SK-N-MC (cell line): Measurements from ENCODE around the gene YDJC.

Experiments used
- DNase-seq: peaks from one replicate; pipeline ENCODE4 v3.0.0-alpha.2; 2011; ENCODE audit warnings: low read depth, low spot score
- H3K27ac ChIP-seq: fragments of 200-600 bp; sonication (generic); 2 replicates; pipeline ENCODE4 v1.5.1; 2016; ENCODE audit warnings: mixed run types
- H3K36me3 ChIP-seq: fragments of 200-600 bp; sonication (generic); 2 replicates; pipeline ENCODE4 v1.6.1; 2017; ENCODE audit warnings: antibody characterized with exemption, low read length, mixed read lengths; ENCODE audit not compliant: insufficient read depth
- H3K4me3 ChIP-seq: fragments of 200-600 bp; sonication (generic); 2 replicates; pipeline ENCODE4 v1.5.1; 2016
- H3K9ac ChIP-seq: fragments of 200-600 bp; sonication (generic); 2 replicates; pipeline ENCODE4 v1.8.0; 2017; ENCODE audit warnings: mixed run types, mixed read lengths; ENCODE audit not compliant: insufficient read length
- H3K9me3 ChIP-seq: fragments of 200-600 bp; sonication (generic); 2 replicates; pipeline ENCODE4 v1.6.1; 2017; ENCODE audit warnings: low read depth, mild to moderate bottlenecking, antibody characterized with exemption, low read length, moderate library complexity, mixed read lengths
- EZH2 ChIP-seq: fragments of 200-600 bp; sonication (generic); IDR thresholded peaks from one replicate; pipeline ENCODE4 v1.6.1; 2017; ENCODE audit warnings: antibody characterized with exemption
- FOXP2 ChIP-seq: optimal IDR thresholded peaks from 2 replicates; pipeline ENCODE3; 2011; ENCODE audit warnings: mild to moderate bottlenecking, moderate library complexity; ENCODE audit not compliant: insufficient read depth; ENCODE audit errors: extremely low read length, control extremely low read depth
- POLR2AphosphoS5 ChIP-seq: IDR thresholded peaks from 2 replicates; pipeline ENCODE4 v1.6.1; 2012; ENCODE audit warnings: mild to moderate bottlenecking, low read depth, low read length, borderline replicate concordance

YDJC gene

GRCh38 chr22:21636629-21637218 lies 6.9 kb upstream of the YDJC start:
- no peak for DNase-seq
- no peak overlapping the region for H3K4me3 ChIP-seq
- no peaks in the 10 kb centered on the region for H3K36me3 ChIP-seq
- TF ChIP-seq EZH2 (no peak), POLR2AphosphoS5 (no peak), FOXP2 (no peak)
- no peak overlapping the region for H3K9ac ChIP-seq
- no peaks in the 10 kb centered on the region for H3K9me3 ChIP-seq
- no peak overlapping the region for H3K27ac ChIP-seq

GRCh38 chr22:21635771-21636510 lies 6.1 kb upstream of the YDJC start:
- Histone ChIP-seq H3K36me3 (no peaks in the 10 kb centered on the region), H3K9me3 (no peaks in the 10 kb centered on the region), H3K4me3 (no peak overlapping the region), H3K27ac (no peak overlapping the region), H3K9ac (no peak overlapping the region)
- TF ChIP-seq FOXP2 (no peak), EZH2 (no peak), POLR2AphosphoS5 (no peak)
- DNase-seq = no peak

GRCh38 chr22:21634844-21635243 lies 5.0 kb upstream of the YDJC start:
- Histone ChIP-seq H3K9me3 (no peaks in the 10 kb centered on the region), H3K9ac (no peak overlapping the region), H3K36me3 (no peaks in the 10 kb centered on the region), H3K27ac (no peak overlapping the region), H3K4me3 (no peak overlapping the region)
- no peak for DNase-seq
- TF ChIP-seq EZH2 = no peak
- TF ChIP-seq POLR2AphosphoS5 = no peak
- TF ChIP-seq FOXP2 = no peak

GRCh38 chr22:21634081-21634480 lies 4.3 kb upstream of the YDJC start:
- no peaks in the 10 kb centered on the region for H3K9me3 ChIP-seq
- H3K4me3 ChIP-seq = no peak overlapping the region
- no peaks in the 10 kb centered on the region for H3K36me3 ChIP-seq
- TF ChIP-seq FOXP2 = no peak
- TF ChIP-seq POLR2AphosphoS5 = no peak
- no peak for TF ChIP-seq EZH2
- H3K27ac ChIP-seq = no peak overlapping the region
- H3K9ac ChIP-seq = no peak overlapping the region
- DNase-seq = no peak

GRCh38 chr22:21633481-21633880 lies 3.7 kb upstream of the YDJC start:
- no peak for DNase-seq
- no peak overlapping the region for H3K9ac ChIP-seq
- no peaks in the 10 kb centered on the region for H3K36me3 ChIP-seq
- no peak overlapping the region for H3K4me3 ChIP-seq
- no peak for TF ChIP-seq EZH2
- no peak for TF ChIP-seq FOXP2
- no peak for TF ChIP-seq POLR2AphosphoS5
- no peaks in the 10 kb centered on the region for H3K9me3 ChIP-seq
- H3K27ac ChIP-seq = no peak overlapping the region

- no peak for TF ChIP-seq POLR2AphosphoS5
- TF ChIP-seq EZH2 = no peak
- no peak for TF ChIP-seq FOXP2
- no peak for DNase-seq
- Histone ChIP-seq H3K9me3 (no peaks in the 10 kb centered on the region), H3K36me3 (0 out of 2 replicates have a peak, but pooled peaks cover 4% of the 10 kb centered on the region), H3K27ac (no peak overlapping the region), H3K4me3 (no peak overlapping the region), H3K9ac (no peak overlapping the region)
These were observed 3.1 kb upstream of the YDJC start for GRCh38 chr22:21632931-21633330.

- DNase-seq = no peak
- no peaks in the 10 kb centered on the region for H3K9me3 ChIP-seq
- H3K9ac ChIP-seq = no peak within 1 kb of the TSS
- TF ChIP-seq EZH2 (no peak), POLR2AphosphoS5 (no peak; the same call in 1 of the 2 replicates), FOXP2 (no peak)
- H3K4me3 ChIP-seq = no peak within 1 kb of the TSS
- H3K27ac ChIP-seq = no peak within 1 kb of the TSS
- 0 out of 2 replicates have a peak, but pooled peaks cover 4% of the 10 kb centered on the region for H3K36me3 ChIP-seq
These were observed 2.5 kb upstream of the YDJC start, which contains the start of gene CCDC116 for GRCh38 chr22:21632237-21632895. CCDC116 (plus strand) TSS chr22:21632760; CDS start chr22:21633182, 422 bp downstream.

- Histone ChIP-seq H3K27ac (0 out of 2 replicates have a peak overlapping the region, but pooled peaks have one; percentile 16), H3K4me3 (no peak overlapping the region), H3K36me3 (0 out of 2 replicates have a peak, but pooled peaks cover 4% of the 10 kb centered on the region), H3K9me3 (no peaks in the 10 kb centered on the region), H3K9ac (no peak overlapping the region)
- DNase-seq = no peak
- no peak for TF ChIP-seq FOXP2
These were observed 1.2 kb upstream of the YDJC start for GRCh38 chr22:21631025-21631424.
